Hypothalamus (tissue), 51 donors: ENCODE measurements around the gene AGBL4.
A peak's percentile ranks its signal among the peaks of the same experiment; 100 is the strongest.

Experiments
- DNase-seq, 51 donors: peaks; one replicate each; lab custom pipeline; 2025; lab: John Stamatoyannopoulos, UW

The AGBL4 gene

DNA sequence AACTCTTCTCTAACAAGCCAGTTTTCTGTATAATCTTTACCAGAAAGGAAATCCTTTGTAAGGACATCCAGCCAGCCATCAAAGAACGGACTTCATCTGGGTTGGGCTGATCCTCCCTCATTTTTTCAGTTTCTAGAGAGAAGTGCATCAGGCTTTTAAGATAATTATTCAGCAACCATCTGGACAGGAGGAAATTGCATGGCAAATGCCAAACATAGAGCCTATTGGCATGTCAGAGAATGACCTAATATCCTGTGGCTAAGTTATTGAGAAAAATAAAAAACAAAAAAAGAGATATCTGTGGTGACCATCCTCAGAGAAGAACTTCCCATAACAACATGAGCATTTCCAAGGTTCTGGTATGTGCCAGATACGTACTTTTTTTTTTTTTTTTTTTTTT, 1172.1 kb downstream of the AGBL4 start:
- no peak for DNase-seq

DNA sequence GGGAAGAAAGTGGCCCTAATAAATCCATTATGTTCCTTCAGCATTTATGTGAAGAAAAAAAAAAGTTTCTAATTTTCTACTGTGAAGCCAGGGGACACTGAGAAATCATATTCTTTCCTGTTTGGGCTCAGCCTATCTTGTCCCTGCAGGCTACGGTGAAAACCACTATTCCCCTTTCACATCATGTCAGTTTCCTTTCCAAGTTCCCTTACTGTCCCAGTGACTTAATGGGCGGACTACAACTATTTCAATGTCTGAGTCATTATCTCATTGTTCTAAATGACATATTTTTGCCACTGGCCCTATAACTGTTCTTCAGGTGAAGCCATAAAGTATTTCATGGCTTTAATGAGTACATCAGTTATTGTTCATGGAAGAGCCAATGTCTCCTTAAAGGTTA, 1175.7 kb downstream of the AGBL4 start:
- DNase-seq: no peak

DNA sequence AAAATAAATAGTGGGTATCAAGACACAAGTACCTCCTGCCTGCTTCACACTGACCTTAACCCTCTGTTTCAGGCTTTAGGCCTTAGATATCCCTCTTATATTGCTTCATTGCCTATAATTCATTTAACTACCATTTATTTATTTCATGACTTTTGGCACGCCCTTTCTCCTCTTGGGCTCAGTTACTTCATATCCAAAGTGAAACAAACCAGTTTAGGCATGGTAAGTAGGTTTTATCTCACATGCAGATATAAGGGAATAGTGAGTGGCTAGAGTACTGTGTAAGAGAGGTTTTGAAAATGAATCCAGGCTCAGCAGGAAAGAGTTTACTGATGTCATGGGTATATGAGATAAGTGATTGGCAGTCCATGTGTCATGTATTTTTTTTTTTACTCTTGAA, 1177.3 kb downstream of the AGBL4 start:
- no peak for DNase-seq

DNA sequence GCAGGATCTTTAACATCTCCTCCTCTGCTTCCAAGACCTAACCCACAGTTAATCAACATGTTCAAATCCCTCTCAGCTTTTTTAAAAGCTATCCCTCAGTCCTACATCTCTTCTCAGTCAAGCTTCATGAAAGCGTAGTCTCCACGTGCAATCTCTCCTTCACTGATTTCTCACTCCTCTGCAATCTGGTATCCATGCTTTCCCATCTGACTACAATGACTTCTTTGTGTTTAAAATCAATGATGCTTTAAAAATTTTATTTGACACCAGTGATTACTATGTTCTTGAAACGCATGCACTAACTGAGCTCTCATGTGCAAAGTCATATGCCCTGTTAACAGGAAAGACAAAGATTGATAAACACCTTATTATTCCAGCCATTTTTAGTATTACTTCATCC, 1179.6 kb downstream of the AGBL4 start:
- DNase-seq: no peak

DNA sequence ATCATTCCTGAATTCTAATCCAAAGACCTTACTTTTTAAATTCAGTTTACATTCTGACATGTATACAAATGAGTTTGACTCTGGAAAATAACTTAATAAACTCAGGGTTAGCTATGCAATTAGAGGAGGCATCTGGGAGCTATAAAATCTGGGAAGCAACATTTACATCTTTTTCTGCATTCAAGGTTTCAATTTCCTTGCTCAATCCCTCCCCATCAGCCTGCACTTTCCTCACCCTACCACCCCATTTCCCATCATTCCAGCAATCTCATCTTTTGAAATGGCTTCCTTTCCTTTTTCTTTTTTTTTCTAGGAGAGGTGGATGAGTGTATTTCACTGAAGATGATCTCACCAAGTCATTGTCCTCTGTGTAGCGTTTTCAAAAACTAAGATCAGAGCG, 1181.8 kb downstream of the AGBL4 start:
- no peak for DNase-seq

DNA sequence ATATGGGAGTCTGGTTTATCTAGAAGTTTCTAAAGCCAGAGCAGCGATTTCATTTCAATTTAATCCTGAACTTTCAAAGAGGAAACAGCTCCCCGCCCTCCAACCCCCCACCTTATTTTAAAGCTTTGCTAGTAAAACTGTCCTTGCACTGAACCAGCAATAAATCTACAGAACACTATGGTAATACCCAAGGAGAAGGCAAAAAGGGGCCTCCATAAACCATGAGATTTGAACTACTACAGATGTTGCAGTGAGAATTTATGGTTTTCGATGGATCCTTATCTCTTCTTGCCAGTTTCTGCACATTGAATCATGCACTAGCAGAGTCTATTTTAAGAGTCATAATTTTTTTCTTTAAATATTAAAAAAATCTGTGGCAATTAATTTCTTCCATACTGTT, 1182.3 kb downstream of the AGBL4 start:
- DNase-seq: no peak

DNA sequence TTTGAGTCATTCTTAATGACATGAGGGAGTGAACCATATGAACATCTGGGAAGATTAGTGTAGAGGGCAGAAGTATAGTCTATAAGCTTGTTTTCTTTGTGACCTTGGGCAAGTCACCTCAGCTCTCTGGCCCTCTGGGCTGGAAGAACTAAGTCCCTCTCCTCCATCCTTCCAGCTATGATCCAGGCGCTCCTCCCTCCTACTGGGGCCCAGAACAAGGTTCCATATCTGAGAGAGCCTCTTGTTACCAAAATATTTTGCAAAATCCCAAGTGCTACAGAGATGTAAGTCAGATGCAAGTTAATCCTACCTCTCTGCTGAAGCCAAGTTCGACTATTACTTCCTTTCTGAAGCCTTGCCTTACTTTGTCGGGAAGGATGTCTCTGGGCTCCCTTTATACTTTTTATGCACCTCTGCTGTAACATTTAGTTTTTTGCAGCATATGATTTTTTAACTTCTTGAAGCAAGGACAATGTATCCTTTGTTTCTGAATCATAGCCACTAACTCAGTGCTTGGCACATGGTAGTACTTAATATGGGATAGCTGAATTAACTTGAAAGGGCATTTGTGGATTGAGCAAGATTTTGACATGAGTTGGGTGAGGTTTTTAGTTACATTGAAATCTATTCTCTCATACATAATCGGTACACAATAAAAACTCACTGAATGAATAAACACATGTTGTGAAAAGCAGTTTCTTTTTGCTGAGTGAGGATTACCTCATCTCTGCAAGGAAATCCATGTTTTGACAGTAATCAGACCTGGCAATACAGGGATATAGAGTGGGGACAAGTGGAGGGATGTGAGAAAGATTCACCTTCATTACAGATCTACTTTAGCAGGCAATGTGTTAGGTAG, 1192.4 kb downstream of the AGBL4 start:
- no peak for DNase-seq

DNA sequence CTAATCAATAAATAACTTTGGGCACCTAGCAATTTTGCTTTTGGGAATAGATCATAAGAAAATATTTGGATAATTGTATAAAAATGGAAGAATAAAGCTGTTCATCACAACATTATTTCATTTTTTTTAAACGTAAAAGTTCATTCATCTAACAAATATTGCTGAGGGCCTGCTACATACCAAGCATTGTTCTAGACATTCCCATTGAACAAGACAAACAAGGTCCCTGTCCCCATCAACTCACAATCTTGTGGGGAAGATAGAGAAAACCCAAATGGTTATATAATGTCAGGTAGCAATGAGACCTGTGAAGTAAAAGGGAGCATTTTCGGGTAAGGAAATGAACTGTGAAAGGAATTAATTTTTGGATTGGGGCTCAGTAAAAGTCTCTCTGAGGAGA, 1193.0 kb downstream of the AGBL4 start:
- no peak for DNase-seq

DNA sequence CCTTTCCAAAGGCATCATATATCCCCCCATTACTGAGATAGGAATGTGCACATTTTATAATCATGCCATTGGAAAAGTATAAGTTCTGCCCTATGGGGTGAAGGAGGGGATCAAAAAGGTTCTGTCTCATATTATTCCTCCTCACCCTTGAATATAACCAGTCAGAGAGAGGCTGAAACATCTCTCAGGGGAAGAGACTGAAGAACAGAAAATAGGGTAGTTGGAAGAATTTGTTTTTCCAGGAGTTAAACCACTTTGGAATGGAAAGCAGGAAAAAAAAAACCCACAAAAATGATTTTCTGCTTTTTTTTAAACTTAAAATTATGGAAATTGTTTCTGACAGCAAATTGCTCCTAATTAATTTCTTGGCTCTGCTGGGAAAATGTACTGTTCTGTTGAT, 1194.3 kb downstream of the AGBL4 start:
- DNase-seq: no peak

DNA sequence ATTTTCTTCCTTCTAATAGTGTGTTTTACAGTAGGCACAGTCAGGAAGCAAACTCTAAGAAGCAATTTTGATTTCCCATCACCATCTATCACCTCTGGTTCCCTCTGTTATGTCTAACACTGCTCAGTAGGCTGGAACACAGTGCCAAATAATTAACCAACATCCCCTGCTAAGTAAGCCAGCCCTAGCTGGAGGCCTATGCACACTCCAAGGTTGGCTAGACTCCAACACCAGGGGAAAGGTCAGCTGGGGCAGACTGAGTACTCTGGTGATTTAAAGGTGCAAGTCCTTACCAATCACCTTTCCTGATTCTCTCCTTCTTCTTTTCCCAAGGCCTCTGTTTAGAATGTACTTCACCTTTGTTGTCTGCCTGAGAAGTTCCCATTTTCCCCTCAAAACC, 1200.6 kb downstream of the AGBL4 start:
- no peak for DNase-seq

DNA sequence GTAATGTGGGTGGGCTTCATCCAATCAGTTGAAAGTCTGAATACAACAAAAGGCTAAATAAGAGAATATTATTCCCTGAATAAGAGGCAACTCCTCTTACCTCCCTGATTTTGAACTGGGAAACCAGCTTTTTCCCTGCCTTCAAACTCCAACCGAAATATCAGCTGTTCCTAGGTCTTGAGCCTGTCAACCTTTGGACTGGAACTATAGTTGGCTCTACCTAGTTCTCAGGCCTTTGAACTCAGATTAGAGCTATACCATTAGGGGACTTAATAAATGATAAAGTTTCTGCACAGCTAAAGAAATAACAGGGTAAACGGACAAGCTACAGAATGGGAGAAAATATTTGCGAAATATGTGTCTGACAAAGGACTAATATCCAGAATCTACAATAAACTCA, 1203.3 kb downstream of the AGBL4 start:
- DNase-seq: no peak

DNA sequence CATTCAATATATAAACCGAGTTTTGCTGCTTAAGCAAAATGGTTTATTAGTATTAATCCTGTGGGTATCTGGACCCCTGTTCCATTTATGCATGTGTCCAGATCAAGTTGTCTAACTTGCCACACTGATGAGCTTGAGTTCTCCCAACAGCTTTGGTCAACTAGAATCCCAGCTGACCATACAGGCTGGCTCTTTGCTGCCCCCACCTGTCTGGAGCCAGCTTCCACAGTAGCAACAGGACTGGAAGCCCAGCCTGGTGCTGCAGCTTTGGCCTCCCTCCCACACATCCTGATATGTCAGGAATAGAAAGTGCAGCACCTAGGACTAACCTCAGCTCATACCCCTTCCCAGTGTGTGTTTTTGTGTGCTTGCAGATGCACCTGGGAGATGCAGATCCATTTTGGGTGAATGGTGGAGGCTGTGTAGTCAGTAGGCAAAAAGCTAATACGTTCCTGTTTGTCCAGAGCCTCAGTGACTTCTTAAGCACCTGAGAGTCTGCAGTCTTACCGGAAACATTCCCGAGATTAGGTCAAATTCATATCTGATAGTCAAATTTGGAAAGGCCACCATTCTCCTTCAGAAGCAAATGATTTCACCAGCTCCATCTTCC, 1206.1 kb downstream of the AGBL4 start:
- peak in 40 of 51 donors; percentile 3 to 71 (median 19) for DNase-seq

DNA sequence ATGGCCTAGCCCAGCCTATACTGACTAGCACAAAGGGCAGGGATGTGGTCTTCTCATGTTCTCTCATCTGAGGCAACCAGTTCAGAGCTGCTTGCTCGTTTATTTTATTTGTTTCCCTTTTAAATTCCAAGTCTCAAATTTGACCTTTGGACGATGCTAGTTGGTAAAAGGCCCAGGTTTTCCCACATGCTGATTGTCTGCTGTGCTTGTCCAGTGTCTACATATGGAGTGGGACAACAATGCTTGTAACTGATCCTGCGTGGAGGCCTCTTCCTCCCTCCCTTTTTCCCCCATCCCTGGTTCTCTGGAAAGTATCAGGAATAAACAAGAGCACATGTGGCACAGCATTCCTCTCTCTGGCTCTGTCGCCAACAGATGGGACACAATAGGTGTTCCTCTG, 1213.0 kb downstream of the AGBL4 start:
- no peak for DNase-seq

DNA sequence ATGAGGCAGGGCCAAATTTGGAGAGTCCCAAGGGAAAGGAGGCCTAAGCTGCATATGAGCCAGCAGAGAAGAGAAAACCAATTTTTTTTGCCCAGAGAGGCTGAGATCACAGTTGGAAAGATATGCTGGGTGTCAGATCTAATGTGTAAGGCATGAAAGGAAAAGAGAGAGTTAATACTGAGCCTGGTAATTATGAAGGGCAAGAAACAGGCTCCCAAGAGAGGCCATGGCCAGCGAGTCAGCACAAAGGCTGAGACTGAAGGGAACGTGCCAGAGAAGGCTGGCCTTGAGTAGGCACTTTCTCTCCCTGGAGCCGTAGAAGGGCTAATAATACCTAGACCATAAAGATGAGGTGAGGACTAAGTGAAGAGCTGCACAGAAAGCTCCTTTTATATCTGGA, 1215.3 kb downstream of the AGBL4 start:
- DNase-seq: no peak

DNA sequence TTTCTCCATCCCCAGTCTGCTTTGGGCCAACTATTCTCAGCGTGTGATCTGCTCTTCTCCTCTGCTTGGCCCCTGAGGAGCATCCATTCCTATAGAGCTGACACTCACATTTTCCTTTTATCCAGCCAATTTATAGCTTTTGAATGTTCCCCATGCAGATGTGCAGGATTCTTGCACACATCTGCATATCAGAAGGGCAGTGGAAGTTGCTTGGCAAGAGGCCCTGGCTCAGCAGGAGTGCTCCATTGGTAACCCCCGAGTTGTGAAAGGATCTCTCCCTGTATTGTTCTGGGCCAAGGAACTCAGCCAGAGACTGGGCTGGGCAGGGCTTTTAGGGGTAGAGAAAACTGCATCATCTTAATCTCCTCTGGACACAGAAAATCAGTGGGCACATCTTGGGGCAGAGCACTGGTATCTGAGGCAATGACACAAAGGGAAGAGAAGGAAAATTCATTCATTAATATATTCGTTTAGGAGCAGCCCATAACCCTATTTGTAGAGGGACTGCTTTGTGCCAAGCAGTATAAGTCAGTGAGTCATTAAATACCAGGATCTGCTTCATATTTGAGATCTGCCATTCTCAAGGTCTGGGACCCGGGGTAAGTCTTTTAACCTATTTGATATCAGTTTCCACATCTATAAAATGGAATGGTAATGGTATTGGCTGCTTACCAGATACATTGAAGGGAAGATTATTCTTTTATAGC, 1216.0 kb downstream of the AGBL4 start:
- peak in 2 of 51 donors; percentile 1 for DNase-seq

DNA sequence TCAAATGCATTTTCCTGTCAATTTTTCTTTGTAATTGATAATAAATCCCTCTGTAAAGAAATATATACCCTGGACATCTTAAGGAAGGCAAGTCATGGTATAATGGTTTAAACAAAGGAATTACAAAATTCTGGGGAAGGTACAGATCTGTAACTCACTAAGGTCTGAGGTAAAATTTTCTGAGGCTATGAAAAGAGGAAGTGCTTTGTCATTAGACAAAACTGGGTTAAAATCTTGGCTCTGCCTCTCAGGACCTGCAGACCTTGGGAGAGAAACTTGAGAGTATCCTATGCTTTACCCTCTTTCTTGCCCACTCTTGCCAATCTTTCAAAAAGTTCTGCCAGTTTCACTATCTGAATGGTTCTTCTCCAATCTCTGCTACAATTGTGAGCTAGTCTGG, 1220.3 kb downstream of the AGBL4 start:
- DNase-seq: no peak

DNA sequence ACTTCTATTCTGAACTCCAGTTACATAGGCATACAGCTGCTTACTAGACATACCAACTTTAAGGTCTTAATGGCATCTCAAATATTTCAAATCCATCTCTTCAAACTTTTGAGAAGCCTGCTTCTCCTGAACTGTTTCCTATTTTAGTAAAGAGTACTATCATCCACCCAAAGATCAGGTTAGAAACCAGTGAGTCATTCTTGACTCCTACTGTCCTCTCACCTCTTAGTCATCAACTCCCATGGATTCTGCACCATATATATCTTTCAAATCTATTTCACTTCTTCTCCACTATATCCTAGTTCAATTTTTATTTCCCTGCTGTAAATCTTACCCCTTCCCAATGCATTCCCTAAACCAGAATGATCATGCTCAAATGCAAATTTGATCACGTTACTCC, 1228.9 kb downstream of the AGBL4 start:
- DNase-seq: no peak

DNA sequence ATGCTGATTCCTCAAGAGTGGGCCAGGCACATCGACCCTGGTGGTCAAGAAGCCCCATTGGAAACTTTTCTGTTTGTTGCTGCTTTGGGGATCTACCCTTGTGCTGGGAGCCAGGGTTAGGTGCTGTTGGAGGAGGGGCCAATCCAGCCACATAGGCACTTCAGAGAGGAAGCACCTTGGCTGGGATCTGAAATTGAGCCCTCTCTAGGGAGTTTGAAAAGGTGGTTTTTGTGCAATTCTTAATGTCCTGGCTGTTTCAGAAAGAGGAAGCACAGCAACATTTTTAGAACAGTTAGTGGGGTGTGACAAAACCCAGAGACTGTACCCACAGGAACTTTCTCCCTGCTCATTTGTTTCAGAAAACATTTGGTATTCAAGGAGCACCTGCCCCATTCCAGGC, 1229.9 kb downstream of the AGBL4 start:
- no peak for DNase-seq

DNA sequence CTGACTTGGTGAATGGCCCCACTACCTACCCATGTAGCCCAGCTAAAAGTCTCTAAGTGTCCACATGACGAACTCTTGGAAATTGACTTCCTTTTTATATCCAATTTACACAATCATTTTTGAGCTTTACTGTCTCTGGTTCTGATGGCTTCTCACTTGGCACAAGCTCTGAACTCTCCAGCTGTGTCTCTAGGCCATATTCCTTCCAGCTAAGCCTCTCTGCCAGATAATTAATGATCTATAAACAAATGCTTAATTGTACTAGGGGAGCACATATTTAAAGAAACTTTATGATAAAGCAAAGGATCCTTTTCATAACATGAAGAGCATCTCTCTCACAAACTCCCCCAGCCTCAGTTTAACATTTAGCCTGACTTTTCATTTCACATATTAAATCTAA, 1230.8 kb downstream of the AGBL4 start:
- no peak for DNase-seq

DNA sequence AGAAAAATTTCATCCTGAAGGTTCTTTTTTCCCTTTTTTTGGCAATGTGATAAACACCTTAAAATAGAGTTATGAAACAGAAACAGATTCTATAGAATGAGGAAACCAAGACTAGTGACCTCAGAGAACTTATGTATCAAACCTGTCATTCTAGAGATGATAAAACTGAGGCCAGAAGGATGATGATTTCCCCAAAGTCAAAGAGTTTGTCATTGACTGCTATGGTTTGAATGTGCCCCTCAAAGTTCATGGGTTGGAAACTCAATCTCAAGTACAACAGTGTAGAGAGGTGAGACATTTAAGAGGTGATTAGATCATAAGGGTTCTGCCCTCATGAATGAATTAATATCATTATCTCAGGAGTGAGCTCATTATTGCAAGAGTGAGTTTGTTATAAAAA, 1233.4 kb downstream of the AGBL4 start:
- DNase-seq: no peak

DNA sequence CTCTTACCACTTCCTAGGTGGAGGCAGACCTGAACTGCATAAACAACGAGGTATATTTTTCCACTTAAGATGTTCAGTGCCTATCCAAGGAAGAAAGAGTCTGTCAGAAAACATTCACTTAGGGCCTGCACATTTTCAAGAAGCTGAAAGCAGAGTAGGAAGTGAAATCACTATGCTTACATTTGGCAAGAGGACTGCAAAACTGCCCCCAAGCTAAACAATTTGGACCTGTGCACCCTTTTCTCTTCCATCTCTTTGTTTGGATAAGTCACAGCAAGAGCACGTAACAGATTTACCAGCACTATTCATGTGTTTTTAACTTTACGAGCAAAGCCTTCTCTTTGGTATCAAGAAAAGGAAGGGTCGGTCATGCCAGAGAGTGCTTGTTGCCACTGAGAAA, 1233.9 kb downstream of the AGBL4 start:
- no peak for DNase-seq

DNA sequence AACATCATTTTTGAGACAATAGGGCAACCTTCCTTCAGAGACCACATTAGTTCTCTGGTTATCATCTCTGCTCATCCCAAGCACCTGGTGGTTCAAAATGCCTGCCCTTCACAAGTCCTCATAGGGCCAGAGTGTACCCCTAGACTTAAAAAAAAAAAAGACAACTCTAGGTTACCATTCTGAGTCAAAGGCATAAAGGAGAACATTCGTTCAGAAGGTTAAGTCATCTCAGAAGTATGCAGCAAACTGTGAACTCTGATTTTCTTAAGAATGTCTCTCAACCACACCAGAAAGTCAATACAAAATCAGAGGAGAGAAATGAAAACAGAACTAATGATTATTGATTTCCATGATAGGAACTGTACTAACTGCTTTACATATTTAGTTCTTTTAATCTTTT, 1237.9 kb downstream of the AGBL4 start:
- DNase-seq: no peak
